ENCODE results near the gene ACOT11.
"Not testable (repeated sequence)": the region's sequence is repeated elsewhere in the genome, so short reads cannot be mapped to it uniquely, and the experiment has no call there.

Gene ACOT11

DNA sequence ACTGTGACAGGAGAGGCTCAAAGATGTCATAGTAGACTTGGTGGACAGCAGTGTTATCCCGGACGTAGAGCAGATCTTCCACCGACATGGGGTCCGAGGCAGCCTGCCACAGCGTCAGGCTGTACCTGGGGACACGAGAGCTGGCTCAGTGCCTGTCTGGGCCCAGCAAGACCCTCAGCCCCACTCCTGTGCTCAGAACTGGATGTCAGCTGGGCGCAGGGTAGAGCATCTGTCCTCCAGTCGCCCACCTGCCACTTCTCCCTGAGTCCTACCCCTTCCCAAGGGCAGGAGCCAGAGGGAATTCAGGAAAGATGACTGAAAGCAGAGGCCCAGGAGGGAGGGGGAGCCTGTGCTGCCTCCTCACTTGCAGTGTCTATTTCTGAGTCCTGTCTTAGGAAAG, 63.6 kb downstream of the ACOT11 start:
- no peak for DNase-seq

DNA sequence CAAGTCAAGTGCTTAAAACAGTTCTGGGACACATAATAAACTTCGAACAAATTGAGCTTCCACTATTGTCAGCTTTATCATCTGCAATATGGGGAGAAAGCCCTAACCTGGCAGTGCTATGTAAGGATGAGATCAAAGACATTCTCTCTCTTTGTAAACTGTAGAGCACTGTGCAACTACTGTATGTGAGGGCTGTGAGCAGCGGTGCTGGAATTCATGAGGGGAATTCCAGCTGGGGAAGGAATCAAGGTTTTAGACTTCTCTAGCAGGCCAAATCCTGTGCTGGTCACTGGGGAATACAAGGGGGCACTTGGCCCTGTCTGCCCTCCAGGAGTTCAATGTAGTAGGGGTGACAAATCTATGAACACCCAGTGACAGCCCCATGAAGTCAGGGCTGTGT, 66.0 kb downstream of the ACOT11 start:
- no peak for DNase-seq

- no peak for DNase-seq
These were observed 66.5 kb downstream of the ACOT11 start for GRCh38 chr1:54614563-54614962.

DNA sequence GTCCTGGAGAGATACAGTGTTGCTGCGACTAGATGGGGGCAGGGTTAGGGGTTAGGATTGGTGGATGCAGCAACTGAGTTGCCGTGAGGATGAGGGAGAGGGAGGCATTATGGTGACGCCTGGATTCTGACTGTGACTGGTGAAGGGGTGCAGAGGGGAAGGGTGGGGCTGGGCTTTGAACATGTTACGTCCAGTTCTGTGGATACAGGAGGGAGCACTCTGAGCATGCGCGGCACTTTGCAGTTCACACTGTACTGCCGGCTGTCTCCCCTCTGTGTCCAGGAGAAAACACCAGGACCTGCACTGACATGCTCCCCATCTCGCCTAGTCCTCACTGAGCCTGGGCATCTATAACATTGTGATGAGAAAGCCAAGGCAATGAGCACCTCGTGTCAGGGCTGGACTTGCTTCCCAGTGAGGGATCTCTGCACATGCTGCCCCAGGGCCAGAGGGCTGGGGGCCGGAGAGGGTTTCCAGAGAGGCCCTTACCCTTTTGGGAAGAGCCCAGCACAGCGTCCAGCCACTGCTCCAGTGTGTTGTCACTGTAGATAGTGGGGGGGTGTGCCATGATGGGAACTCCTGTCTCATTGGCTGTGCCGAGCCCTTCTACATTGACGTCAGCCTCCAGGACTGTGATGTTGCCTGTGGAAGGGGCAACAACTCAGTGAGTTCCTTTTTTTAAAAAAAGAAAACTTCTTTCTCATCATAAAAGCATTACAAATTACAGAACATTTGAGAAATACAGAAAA, 67.7 kb downstream of the ACOT11 start:
- no peak for DNase-seq

DNA sequence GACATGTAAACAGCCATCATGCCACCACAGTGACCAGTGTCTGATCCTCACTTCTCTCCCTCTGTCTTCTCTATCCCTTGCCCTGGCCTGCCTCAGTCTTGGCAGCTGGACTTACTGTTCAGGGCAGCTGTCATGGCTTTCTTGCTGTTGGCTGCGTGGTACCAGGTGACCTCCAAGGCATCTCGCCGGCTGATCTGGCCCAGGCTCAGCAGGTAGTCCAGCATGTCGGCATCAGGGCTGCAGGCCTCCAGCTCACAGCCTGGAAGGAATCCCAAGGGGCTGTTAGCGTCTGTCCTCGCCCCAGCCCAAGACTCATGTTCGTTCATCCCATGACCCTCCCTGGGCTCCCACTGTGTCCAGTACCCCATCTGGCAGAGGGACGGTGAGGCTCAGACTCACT, 71.7 kb downstream of the ACOT11 start:
- DNase-seq: no peak

DNA sequence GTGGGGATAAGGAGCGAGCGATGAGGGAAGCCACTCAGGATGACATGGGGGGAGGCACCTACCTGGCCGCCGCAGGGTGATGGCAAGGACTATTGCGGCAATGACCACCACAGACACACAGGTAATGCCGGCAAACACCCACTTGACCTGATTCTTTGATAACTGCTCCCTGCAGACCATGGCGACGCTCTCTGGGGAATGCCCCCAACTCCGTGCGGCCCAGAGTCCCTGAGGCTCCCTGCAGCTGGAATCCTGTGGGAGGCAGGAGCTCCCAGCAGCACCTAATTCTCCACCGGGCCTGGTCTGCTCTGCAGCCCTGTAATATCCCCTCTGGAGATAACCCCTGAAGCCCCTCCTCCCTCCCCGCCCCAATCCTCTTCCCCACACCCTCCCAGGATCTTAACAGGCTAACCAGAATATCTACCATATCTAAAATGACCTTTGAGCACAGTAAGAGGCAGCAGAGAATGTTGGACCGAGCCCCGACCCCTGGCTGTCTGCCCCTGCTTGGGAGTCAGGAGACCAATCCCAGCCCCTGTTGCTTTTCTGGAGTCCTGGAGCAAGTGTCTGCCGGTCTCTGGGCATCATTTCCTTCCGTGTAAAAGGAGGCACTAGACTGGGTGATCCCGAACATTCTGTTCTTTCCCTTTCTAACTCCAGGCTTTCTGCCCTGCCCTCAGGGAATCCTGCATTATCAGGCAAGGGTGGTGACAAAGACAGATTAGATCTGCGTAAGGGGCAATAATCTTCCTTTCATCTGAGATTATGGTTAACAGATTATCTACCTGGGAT, 75.4 kb downstream of the ACOT11 start, which contains the start of gene FAM151A:
Gene FAM151A, minus strand, starts transcription at position 310 of the 792 bp plus-strand sequence. Its CDS starts 130 bp downstream, at position 180.
- no peak for DNase-seq

GRCh38 chr1:54624466-54625464, 76.7 kb downstream of the ACOT11 start:
- DNase-seq: no peak

- DNase-seq: no peak
These were observed 79.2 kb downstream of the ACOT11 start for GRCh38 chr1:54627196-54627595.

- not testable (repeated sequence) for DNase-seq
These were observed 87.8 kb downstream of the ACOT11 start for GRCh38 chr1:54635804-54636203.

- not testable (repeated sequence) for DNase-seq
These were observed 88.7 kb downstream of the ACOT11 start for GRCh38 chr1:54636461-54637446.

GRCh38 chr1:54640361-54640760, 92.3 kb downstream of the ACOT11 start:
- no peak for DNase-seq

DNA sequence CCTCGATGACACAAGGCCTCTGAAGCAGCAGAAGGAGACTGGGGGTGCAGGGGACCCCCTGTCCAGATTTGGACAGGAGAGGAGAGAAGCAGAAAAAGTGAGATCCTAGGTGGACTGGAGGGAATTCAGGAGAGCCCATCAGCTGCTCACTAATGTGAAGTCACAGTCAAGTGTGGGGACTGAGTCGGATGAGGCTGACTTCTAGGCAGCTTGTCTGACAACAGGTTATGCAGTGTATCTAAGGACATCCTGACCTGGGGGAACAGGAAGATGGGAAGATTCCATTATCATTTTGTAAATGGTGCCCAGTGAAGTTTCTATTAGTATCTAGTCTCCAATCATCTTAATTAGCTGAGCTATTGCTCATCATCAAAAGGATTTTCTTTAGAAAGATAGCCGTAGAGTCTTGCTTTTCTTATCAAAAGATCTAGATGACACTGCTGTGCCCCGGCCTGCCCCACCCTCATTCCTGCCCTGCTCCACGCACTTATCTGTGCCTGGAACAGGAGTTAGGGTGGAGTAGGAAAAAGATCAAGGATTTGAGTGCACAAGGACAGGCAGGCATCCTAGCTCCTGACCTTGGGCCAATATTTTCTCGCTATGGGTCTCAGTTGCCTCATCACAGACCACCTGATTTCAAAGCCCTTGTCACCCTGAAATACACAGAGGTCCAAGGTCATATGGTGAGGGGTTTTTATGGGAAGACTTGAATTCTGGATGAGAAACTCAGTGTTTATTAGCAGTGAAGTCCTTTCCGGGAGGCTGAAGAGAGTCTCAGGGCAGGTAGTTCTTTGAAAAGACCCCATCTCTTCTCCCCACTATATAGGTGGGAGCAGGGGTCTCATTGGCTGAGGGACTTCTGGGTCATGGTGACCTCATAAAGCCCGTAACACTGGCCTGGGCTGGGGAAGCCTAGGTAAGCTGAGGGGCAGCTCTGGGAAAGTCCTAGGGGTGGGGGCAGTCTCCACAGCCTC, 93.1 kb downstream of the ACOT11 start, which contains the start of gene MROH7:
Gene MROH7, plus strand, starts transcription at position 924 of the 974 bp plus-strand sequence. CDS start 11,141 bp downstream, outside the sequence.
- DNase-seq: no peak

DNA sequence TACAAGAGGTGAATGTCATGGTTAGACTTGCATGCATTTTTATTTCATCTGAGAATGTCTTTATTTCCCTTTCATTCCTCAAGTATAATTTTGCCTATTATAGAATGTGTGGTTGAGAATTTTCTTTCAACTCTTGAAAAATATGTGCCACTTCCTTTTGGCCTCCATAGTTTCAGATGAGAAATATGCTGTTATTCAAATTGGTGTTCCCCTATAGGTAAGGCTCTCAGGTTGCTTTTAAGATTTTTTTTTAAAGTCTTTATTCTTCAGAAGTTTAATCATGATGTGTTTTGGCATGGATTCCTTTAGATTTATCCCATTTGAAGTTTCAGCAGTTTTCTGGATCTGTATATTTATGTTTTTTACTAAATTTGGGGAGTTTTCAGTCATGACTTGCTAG, 95.7 kb downstream of the ACOT11 start:
- DNase-seq: no peak

GRCh38 chr1:54645806-54646676, 98.0 kb downstream of the ACOT11 start:
- DNase-seq: no peak

GRCh38 chr1:54649130-54649898, 101.3 kb downstream of the ACOT11 start:
- no peak for DNase-seq

- DNase-seq: no peak
These were observed 101.9 kb downstream of the ACOT11 start for GRCh38 chr1:54649921-54650320.

- no peak for DNase-seq
These were observed 102.4 kb downstream of the ACOT11 start for GRCh38 chr1:54650417-54650816.

DNA sequence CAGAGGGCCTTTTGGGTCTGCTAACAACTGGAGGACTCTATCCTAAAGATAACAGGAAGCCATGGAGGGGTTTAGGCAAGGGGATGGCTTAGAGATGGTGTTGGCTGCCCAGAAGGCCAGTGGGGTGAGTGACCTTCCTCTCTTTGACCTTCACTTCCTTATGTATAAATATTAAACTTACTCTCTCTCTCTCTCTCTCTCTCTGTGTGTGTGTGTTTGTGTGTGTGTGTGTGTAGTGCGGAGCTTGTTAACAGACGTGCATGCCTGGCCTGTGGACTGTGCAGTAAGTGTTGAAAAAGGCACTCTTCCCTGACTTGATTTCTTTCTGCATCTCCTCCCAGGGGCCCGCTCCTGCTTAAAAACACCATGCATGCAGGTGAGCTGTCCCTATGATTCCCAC, 103.6 kb downstream of the ACOT11 start:
- no peak for DNase-seq

All from SHP77 (cell line).